Thyroid gland (tissue), 4 donors: ENCODE data around the gene SIPA1L3. TPM values are rescaled to one million over a fixed set of nuclear protein-coding genes. Genes with fewer than 3 reads are reported as not detected.

Experiments
- DNase-seq, 2 donors: peaks; one replicate each; pipeline ENCODE4 v3.0.0-alpha.2; 2019
- H3K27ac ChIP-seq, 3 donors: fragments of 200-600 bp; sonication (generic); 1 replicate in 2 of 3; 2 replicates in 1 of 3; pipeline ENCODE4 v1.5.1; 2016 to 2019; ENCODE audit warnings: mild to moderate bottlenecking in 1 of 3, moderate library complexity in 1 of 3
- H3K27me3 ChIP-seq: fragments of 200-600 bp; sonication (generic); one replicate; pipeline ENCODE4 v1.5.1; 2019
- H3K36me3 ChIP-seq, 2 donors: fragments of 200-600 bp; sonication (generic); one replicate each; pipeline ENCODE4 v1.5.1; 2016 to 2019
- H3K4me1 ChIP-seq, 2 donors: fragments of 200-600 bp; sonication (generic); one replicate each; pipeline ENCODE4 v1.5.1; 2017 to 2019
- H3K4me3 ChIP-seq, 3 donors: fragments of 200-600 bp; sonication (generic); replicated peaks in 1 of 3; 1 replicate in 2 of 3; 2 replicates in 1 of 3; pipeline ENCODE4 v1.5.1; 2016; ENCODE audit warnings: mild to moderate bottlenecking in 1 of 3
- H3K9me3 ChIP-seq: fragments of 200-600 bp; sonication (generic); one replicate; pipeline ENCODE4 v1.5.1; 2017
- CTCF ChIP-seq, 6 experiments: fragments of 200-600 bp in 3 of 6; fragments of 450-650 bp in 3 of 6; sonication (generic) in 3 of 6; IDR thresholded peaks; one replicate each; pipeline ENCODE4 v1.5.1; 2016 to 2019; ENCODE audit warnings: antibody characterized with exemption in 6 of 6, mild to moderate bottlenecking in 2 of 6, inconsistent platforms in 1 of 6, moderate library complexity in 1 of 6
- POLR2A ChIP-seq, 2 donors: fragments of 450-650 bp; IDR thresholded peaks; one replicate each; pipeline ENCODE4 v1.6.1; 2017; ENCODE audit warnings: antibody characterized with exemption in 2 of 2, mild to moderate bottlenecking in 2 of 2, moderate library complexity in 1 of 2
- WGBS, 2 donors: methylation state at CpG; one replicate each; pipeline ENCODE4 v1.1.5; 2017; 5-methylcytosine and 5-hydroxymethylcytosine counted together
- intact Hi-C: fragments of 100-400 bp; cut with DNase I; formaldehyde crosslinking; loops from one replicate; pipeline ENCODE4 v1.15.1; 2023
- total RNA-seq, 4 donors: library from RNA; depleted of rRNA; stranded (reverse); fragments of >200 nt; gene quantifications; one replicate each; pipeline ENCODE4 v1.2.3, GENCODE V29; 2016

Gene SIPA1L3
- total RNA-seq, 4 donors from 2014 or later = 39.4 to 130 (median 116) TPM

DNA sequence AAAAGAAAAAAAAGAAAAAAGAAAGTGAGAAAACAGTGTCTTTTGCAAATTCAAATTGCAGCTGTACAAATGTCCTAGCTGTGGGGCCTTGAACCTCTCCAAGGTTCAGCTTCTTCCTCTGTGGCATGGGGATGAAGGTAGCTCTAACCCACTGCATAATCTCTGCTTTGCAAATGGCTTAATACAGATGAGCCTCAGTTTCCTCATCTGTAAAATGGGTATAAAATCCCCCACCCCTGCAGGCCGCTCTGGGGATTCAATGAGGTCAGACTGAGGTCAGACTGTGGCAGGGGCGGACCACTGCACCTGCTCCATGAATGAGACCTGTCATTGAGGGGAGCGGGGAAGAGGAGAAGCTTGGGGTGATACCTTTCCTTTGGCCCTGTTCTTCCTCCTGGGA is 311.2 kb downstream of the SIPA1L3 start:
- DNase-seq = no peak
- TF ChIP-seq POLR2A (IDR thresholded peaks at IDR 0.05) = no peak
- TF ChIP-seq CTCF (IDR thresholded peaks at IDR 0.05) = no peak
- H3K4me1 ChIP-seq = no peaks in the 10 kb centered on the region
- no peak overlapping the region for H3K4me3 ChIP-seq
- no peaks in the 10 kb centered on the region for H3K9me3 ChIP-seq
- H3K27me3 ChIP-seq = no peaks in the 10 kb centered on the region
- intact Hi-C loops = loop anchor here (10.0 kb wide), 1 partner anchor 323 kb away; no protein-coding TSS in a partner anchor
- H3K36me3 ChIP-seq = no peaks in the 10 kb centered on the region
- no peak overlapping the region for H3K27ac ChIP-seq
- 92 to 100% methylated on average over 3 of the region's 3 CpGs for WGBS, 2 donors

GRCh38 chr19:38219221-38219620 is 312.2 kb downstream of the SIPA1L3 start:
- TF ChIP-seq CTCF (IDR thresholded peaks at IDR 0.05) = no peak
- no peak for TF ChIP-seq POLR2A (IDR thresholded peaks at IDR 0.05)
- WGBS, 2 donors = 90 to 100% methylated on average over 3 to 10 of the region's 10 CpGs
- Histone ChIP-seq H3K27ac (no peak overlapping the region), H3K27me3 (peaks cover 7% of the 10 kb centered on the region), H3K4me3 (no peak overlapping the region), H3K9me3 (no peaks in the 10 kb centered on the region), H3K36me3 (no peaks in the 10 kb centered on the region), H3K4me1 (peaks cover 6% of the 10 kb centered on the region in 2 donors)
- no peak for DNase-seq
- intact Hi-C loops = loop anchor here (10.0 kb wide), 1 partner anchor 324 kb away; no protein-coding TSS in a partner anchor

GRCh38 chr19:38221421-38221820 is 314.4 kb downstream of the SIPA1L3 start:
- no peaks in the 10 kb centered on the region for H3K36me3 ChIP-seq
- no peak overlapping the region for H3K27ac ChIP-seq
- DNase-seq = no peak
- peaks cover 17% of the 10 kb centered on the region for H3K27me3 ChIP-seq
- intact Hi-C loops = no loop called here
- no peak for TF ChIP-seq CTCF (IDR thresholded peaks at IDR 0.05)
- TF ChIP-seq POLR2A (IDR thresholded peaks at IDR 0.05) = no peak
- WGBS, 2 donors = 92 to 94% methylated on average over 6 of the region's 6 CpGs
- H3K9me3 ChIP-seq = no peaks in the 10 kb centered on the region
- H3K4me3 ChIP-seq = no peak overlapping the region
- peaks cover 6 to 9% of the 10 kb centered on the region in 2 donors for H3K4me1 ChIP-seq

DNA sequence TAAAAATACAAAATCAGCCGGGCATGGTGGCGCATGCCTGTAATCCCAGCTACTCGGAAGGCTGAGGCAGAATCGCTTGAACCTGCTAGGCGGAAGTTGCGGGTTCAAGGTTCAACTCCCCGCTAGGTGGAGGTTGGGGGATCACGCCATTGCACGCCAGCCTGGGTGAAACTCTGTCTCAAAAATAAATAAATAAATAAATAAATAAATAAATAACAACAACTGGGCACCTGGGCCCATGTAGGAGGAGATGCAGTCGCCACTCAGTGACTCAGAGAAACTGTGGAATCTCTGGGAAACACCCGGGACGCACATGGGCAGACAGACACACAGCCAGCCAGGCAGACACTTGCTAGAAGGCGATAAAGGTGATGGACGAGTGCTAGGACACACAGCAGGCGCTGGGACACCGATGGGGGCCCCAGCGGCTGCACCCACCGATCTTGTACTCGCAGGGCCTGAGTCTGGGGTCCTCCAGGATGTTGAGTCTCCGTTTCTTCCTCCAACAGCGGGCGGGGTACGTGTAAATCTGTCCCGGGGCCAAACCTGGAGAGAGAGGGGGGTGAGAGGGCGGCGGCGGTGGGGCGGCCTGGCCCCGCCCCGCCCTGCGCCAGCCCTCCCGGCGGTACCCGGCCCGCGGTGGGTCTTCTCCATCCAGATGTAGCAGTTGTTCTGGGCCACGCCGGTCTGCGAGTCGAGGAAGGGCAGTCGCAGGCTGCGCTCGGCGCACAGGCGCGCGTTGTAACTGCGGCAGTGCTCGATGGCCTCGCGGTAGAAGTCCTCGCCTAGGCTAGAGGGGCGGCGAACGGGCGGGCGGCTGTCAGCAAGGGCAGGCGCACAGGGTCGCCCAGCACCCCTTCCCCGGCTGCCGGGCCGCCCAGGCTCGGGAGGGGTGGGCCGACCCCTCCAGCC is 315.2 kb downstream of the SIPA1L3 start:
- DNase-seq = no peak
- 53 to 70% methylated on average over 29 to 43 of the region's 64 CpGs for WGBS, 2 donors
- intact Hi-C loops = no loop called here
- Histone ChIP-seq H3K9me3 (no peaks in the 10 kb centered on the region), H3K27me3 (peaks cover 18% of the 10 kb centered on the region), H3K27ac (no peak overlapping the region), H3K36me3 (no peaks in the 10 kb centered on the region), H3K4me1 (peaks cover 6 to 9% of the 10 kb centered on the region in 2 donors), H3K4me3 (no peak overlapping the region)
- TF ChIP-seq CTCF (IDR thresholded peaks at IDR 0.05) = no peak
- TF ChIP-seq POLR2A (IDR thresholded peaks at IDR 0.05) = no peak

DNA sequence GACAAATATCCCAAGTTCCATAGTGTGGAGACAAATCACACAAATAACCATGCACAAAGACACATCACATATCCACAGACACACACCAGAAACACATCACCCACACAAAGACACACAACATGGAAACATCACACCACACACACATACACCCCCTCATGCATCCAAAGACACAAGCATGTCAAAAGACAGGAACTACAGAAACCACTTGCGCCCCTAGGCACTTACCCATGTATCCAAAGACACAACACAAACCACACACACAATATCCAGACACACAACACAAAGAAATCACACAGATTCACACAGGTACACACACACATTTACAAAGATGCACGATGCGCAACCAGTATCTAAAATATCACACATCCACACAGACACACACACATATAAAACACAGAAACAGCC is 316.1 kb downstream of the SIPA1L3 start:
- 93 to 94% methylated on average over 3 of the region's 3 CpGs for WGBS, 2 donors
- no peak for DNase-seq
- peaks cover 27% of the 10 kb centered on the region for H3K27me3 ChIP-seq
- no peaks in the 10 kb centered on the region for H3K9me3 ChIP-seq
- peaks cover 7 to 9% of the 10 kb centered on the region in 2 donors for H3K4me1 ChIP-seq
- no peak overlapping the region for H3K4me3 ChIP-seq
- TF ChIP-seq POLR2A (IDR thresholded peaks at IDR 0.05) = no peak
- TF ChIP-seq CTCF (IDR thresholded peaks at IDR 0.05) = no peak
- no peak overlapping the region for H3K27ac ChIP-seq
- no peaks in the 10 kb centered on the region for H3K36me3 ChIP-seq
- intact Hi-C loops = no loop called here
